Psoas muscle (tissue), 8 donors: ENCODE data around the gene THAP8. TPM values are rescaled to one million over a fixed set of nuclear protein-coding genes. Genes with fewer than 3 reads are reported as not detected.

Experiments used
- ATAC-seq, 4 donors: fragments of 200-7000 bp; cut with Tn5 transposase; one replicate each; pipeline ENCODE4 v1.9.1; 2020; ENCODE audit warnings: moderate library complexity in 3 of 4, mild to moderate bottlenecking in 2 of 4
- DNase-seq, 2 donors: peaks; one replicate each; pipeline ENCODE4 v3.0.0-alpha.2; 2020
- H3K27ac ChIP-seq: fragments of 200-600 bp; one replicate; pipeline ENCODE4 v1.8.0; 2022
- H3K27me3 ChIP-seq, 3 donors: fragments of 200-600 bp in 1 of 3; one replicate each; pipeline versions ENCODE4 v1.6.1 to v1.8.0; 2013 to 2022; ENCODE audit warnings: low read length in 2 of 3, mild to moderate bottlenecking in 2 of 3, moderate library complexity in 1 of 3; ENCODE audit not compliant: insufficient read depth in 3 of 3
- H3K36me3 ChIP-seq, 2 donors: fragments of 200-600 bp in 1 of 2; one replicate each; pipeline versions ENCODE4 v1.6.1 to v1.8.0; 2013 to 2022; ENCODE audit warnings: low read depth in 1 of 2, mild to moderate bottlenecking in 1 of 2, moderate library complexity in 1 of 2; ENCODE audit not compliant: insufficient read depth in 1 of 2
- H3K4me1 ChIP-seq: fragments of 200-600 bp; one replicate; pipeline ENCODE4 v1.8.0; 2022
- H3K4me3 ChIP-seq: fragments of 200-600 bp; one replicate; pipeline ENCODE4 v1.8.0; 2022; ENCODE audit warnings: mild to moderate bottlenecking
- H3K9me3 ChIP-seq: fragments of 200-600 bp; one replicate; pipeline ENCODE4 v1.8.0; 2022
- CTCF ChIP-seq: fragments of 200-600 bp; IDR thresholded peaks from one replicate; pipeline ENCODE4 v1.8.0; 2022; ENCODE audit warnings: antibody characterized with exemption
- WGBS, 3 donors: extraction: QIAGEN DNeasy Blood & Tissue Kit; methylation state at CpG; one replicate each; pipeline versions ENCODE4 v1.1.6 to v1.1.7; 2013; 5-methylcytosine and 5-hydroxymethylcytosine counted together
- intact Hi-C, 2 donors: fragments of 100-400 bp; cut with DNase I; formaldehyde crosslinking; loops; one replicate each; pipeline versions ENCODE4 v1.11.0 to v1.14.2; 2022
- polyA plus RNA-seq, 3 donors: library from polyadenylated mRNA; stranded (reverse); fragments of 200-250 nt; gene quantifications; one replicate each; pipeline ENCODE4 v1.2.3, GENCODE V29; 2013
- total RNA-seq, 4 donors: library from RNA; stranded (reverse); fragmentation: NEBNext Ultra II Directional in 2 of 4; extraction: Animal tissue kit (Norgen Biotek cat#: 25700) in 2 of 4; gene quantifications; one replicate each; pipeline versions ENCODE4 v1.2.1 to v1.2.4, GENCODE V29; 2021 to 2023
- donor health status: healthy with polysubstance abuse.
- donor health status: DM: no; HTN: no; CAD: no; lungs with moderate emphysema.
- donor health status: Bipolar disorder and iron deficiency.
- donor health status: healthy.
- donor health status: DM: yes; HTN: yes; CAD: no.
- donor health status: DM: no; HTN: no; CAD: no.
- donor health status: DM: no; HTN: no; CAD: no.
- donor health status: DM: yes; HTN: yes; CAD: no.

The THAP8 gene
- total and polyA plus RNA-seq, 7 donors, result 1.9 to 9.6 (median 3.6) TPM

- ATAC-seq (no peak), DNase-seq (no peak)
- H3K4me3 ChIP-seq, result no peak overlapping the region
- no peak for TF ChIP-seq CTCF
- no peaks in the 10 kb centered on the region for H3K27me3 ChIP-seq
- intact Hi-C loops, result no loop called here
- H3K36me3 ChIP-seq, result no peaks in the 10 kb centered on the region
- 93 to 94% (median 94%) methylated on average over 13 of the region's 13 CpGs for WGBS, 3 donors
- no peaks in the 10 kb centered on the region for H3K4me1 ChIP-seq
- no peaks in the 10 kb centered on the region for H3K9me3 ChIP-seq
- H3K27ac ChIP-seq, result no peak overlapping the region
Observed at GRCh38 chr19:36082916-36083315, 28.8 kb upstream of the THAP8 start.

GRCh38 chr19:36081894-36082293 is 27.8 kb upstream of the THAP8 start:
- TF ChIP-seq CTCF, result no peak
- ATAC-seq, result peak in 2 of 4 donors; percentile 47 to 58

DNA sequence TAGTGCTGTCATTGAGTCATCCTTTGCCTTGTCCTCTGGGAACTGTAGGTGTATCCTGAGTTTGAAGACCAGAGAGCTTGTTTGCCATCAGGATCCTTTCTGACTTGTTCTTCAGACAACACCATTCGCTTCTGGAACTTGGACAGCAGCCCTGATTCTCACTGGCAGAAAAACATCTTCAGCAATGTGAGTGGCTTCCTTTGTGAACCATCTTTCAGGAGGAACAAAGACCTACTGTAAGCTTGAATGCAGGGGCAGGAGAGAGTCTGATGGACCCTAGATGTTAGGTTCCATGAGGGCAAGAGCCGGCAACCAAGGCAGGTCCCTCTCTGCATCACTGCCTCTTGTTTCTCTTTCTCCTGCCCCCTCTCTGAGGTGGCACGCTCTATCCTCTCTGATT is 27.3 kb upstream of the THAP8 start:
- intact Hi-C loops, result no loop called here
- no peak for TF ChIP-seq CTCF

More at GRCh38 chr19:36081894-36082293, 27.8 kb upstream of the THAP8 start:
- DNase-seq, result no peak
- 77 to 86% (median 77%) methylated on average over 7 of the region's 7 CpGs for WGBS, 3 donors
- no peaks in the 10 kb centered on the region for H3K36me3 ChIP-seq
- H3K27ac ChIP-seq, result no peak overlapping the region
- H3K27me3 ChIP-seq, result no peaks in the 10 kb centered on the region
- intact Hi-C loops, result no loop called here
- no peaks in the 10 kb centered on the region for H3K4me1 ChIP-seq
- H3K9me3 ChIP-seq, result no peaks in the 10 kb centered on the region
- no peak overlapping the region for H3K4me3 ChIP-seq

GRCh38 chr19:36079389-36079945 is 25.4 kb upstream of the THAP8 start:
- no peaks in the 10 kb centered on the region for H3K36me3 ChIP-seq
- no peak for TF ChIP-seq CTCF
- no peaks in the 10 kb centered on the region for H3K27me3 ChIP-seq
- H3K27ac ChIP-seq, result no peak overlapping the region
- no peaks in the 10 kb centered on the region for H3K4me1 ChIP-seq
- H3K4me3 ChIP-seq, result no peak overlapping the region
- DNase-seq (no peak), ATAC-seq (no peak)
- intact Hi-C loops, result no loop called here
- H3K9me3 ChIP-seq, result no peaks in the 10 kb centered on the region
- 92 to 97% (median 95%) methylated on average over 3 of the region's 3 CpGs for WGBS, 3 donors

More for the DNA sequence above, 27.3 kb upstream of the THAP8 start:
- Histone ChIP-seq H3K4me3 (no peak overlapping the region), H3K27ac (no peak overlapping the region), H3K27me3 (no peaks in the 10 kb centered on the region), H3K4me1 (no peaks in the 10 kb centered on the region), H3K36me3 (no peaks in the 10 kb centered on the region), H3K9me3 (no peaks in the 10 kb centered on the region)
- ATAC-seq (no peak), DNase-seq (no peak)
- WGBS, 3 donors, result 70 to 94% (median 75%) methylated on average over 3 of the region's 3 CpGs
